WTC11 (cell line): ENCODE results near the gene CCDC170. TPM values are rescaled to one million over a fixed set of nuclear protein-coding genes. Genes with fewer than 3 reads are reported as not detected.

Source experiments
- ATAC-seq: fragments of 200-7000 bp; cut with Tn5 transposase; 2 replicates; pipeline ENCODE4 v1.10.0; 2021; ENCODE audit warnings: mild to moderate bottlenecking, moderate library complexity
- CTCF ChIA-PET: fragments of 300-600 bp; sonication (Branson Sonifier 250); formaldehyde crosslinking; loops from one replicate; lab custom pipeline; 2021; ENCODE audit warnings: antibody characterized with exemption; lab: Charles Lee
- POLR2A ChIA-PET: fragments of 350-600 bp; sonication (Branson Sonifier 250); formaldehyde crosslinking; loops from one replicate; lab custom pipeline; 2021; ENCODE audit warnings: antibody characterized with exemption; lab: Charles Lee
- DNase-seq: peaks from one replicate; pipeline ENCODE4 v3.0.0; 2021; ENCODE audit warnings: low spot score
- H3K27ac Mint-ChIP-seq: 2 replicates; pipeline ENCODE4 v1.8.0; 2021; ENCODE audit warnings: mixed read lengths
- H3K27me3 Mint-ChIP-seq: 2 replicates; pipeline ENCODE4 v1.8.0; 2021; ENCODE audit warnings: low read depth, mild to moderate bottlenecking, moderate library complexity, mixed read lengths
- H3K36me3 Mint-ChIP-seq: 2 replicates; pipeline ENCODE4 v1.8.0; 2021; ENCODE audit warnings: mixed read lengths
- H3K4me1 Mint-ChIP-seq: 2 replicates; pipeline ENCODE4 v1.8.0; 2022; ENCODE audit warnings: mixed read lengths
- H3K4me3 Mint-ChIP-seq: 2 replicates; pipeline ENCODE4 v1.8.0; 2021; ENCODE audit warnings: mild to moderate bottlenecking, moderate library complexity, mixed read lengths
- H3K9me3 Mint-ChIP-seq: 2 replicates; pipeline ENCODE4 v1.8.0; 2021; ENCODE audit warnings: mixed read lengths
- CDX4 ChIP-seq: fragments of 250-450 bp; sonication (Bioruptor Pico); IDR thresholded peaks from 2 replicates; pipeline ENCODE4 v1.9.0; 2021; ENCODE audit warnings: moderate library complexity, mild to moderate bottlenecking, inconsistent platforms, borderline replicate concordance
- ELF4 ChIP-seq: sonication (generic); formaldehyde crosslinking; IDR thresholded peaks from 2 replicates; pipeline ENCODE4 v1.8.1; 2022; ENCODE audit warnings: low read depth, mild to moderate bottlenecking, moderate library complexity, missing genetic modification reagents
- ETV6 ChIP-seq: sonication (generic); formaldehyde crosslinking; IDR thresholded peaks from 2 replicates; pipeline ENCODE4 v1.8.1; 2022; ENCODE audit warnings: mild to moderate bottlenecking, missing genetic modification reagents
- FOXP1 ChIP-seq: sonication (generic); formaldehyde crosslinking; IDR thresholded peaks from 2 replicates; pipeline ENCODE4 v1.8.0; 2022; ENCODE audit warnings: missing genetic modification reagents, mild to moderate bottlenecking, moderate library complexity, borderline replicate concordance
- GABPB1 ChIP-seq: sonication (generic); formaldehyde crosslinking; IDR thresholded peaks from 2 replicates; pipeline ENCODE4 v1.8.1; 2023; ENCODE audit warnings: mild to moderate bottlenecking, missing genetic modification reagents
- KAT7 ChIP-seq: sonication (generic); formaldehyde crosslinking; IDR thresholded peaks from 2 replicates; pipeline ENCODE4 v1.8.1; 2023; ENCODE audit warnings: missing genetic modification reagents, mild to moderate bottlenecking, borderline replicate concordance
- MXD4 ChIP-seq: fragments of 250-450 bp; sonication (Bioruptor Pico); IDR thresholded peaks from 2 replicates; pipeline ENCODE4 v1.8.0; 2021; ENCODE audit warnings: mild to moderate bottlenecking, moderate library complexity, borderline replicate concordance
- NFYB ChIP-seq: sonication (generic); formaldehyde crosslinking; conservative IDR thresholded peaks from 2 replicates; pipeline ENCODE4 v1.8.0; 2022; ENCODE audit warnings: low read depth, missing genetic modification reagents
- NR1H2 ChIP-seq: sonication (generic); formaldehyde crosslinking; IDR thresholded peaks from 2 replicates; pipeline ENCODE4 v1.9.0; 2021; ENCODE audit warnings: mild to moderate bottlenecking, moderate library complexity, missing genetic modification reagents
- SMAD4 ChIP-seq: sonication (generic); formaldehyde crosslinking; IDR thresholded peaks from 2 replicates; pipeline ENCODE4 v1.8.0; 2022; ENCODE audit warnings: mild to moderate bottlenecking, missing genetic modification reagents
- SOX15 ChIP-seq: fragments of 250-450 bp; sonication (Bioruptor Pico); IDR thresholded peaks from 2 replicates; pipeline ENCODE4 v1.9.0; 2021; ENCODE audit warnings: mild to moderate bottlenecking
- SP1 ChIP-seq: sonication (generic); formaldehyde crosslinking; conservative IDR thresholded peaks from 2 replicates; pipeline ENCODE4 v1.8.1; 2022; ENCODE audit warnings: missing genetic modification reagents
- ZBTB43 ChIP-seq: sonication (generic); formaldehyde crosslinking; IDR thresholded peaks from 2 replicates; pipeline ENCODE4 v1.8.1; 2023; ENCODE audit warnings: mild to moderate bottlenecking, missing genetic modification reagents
- ZNF281 ChIP-seq: sonication (generic); formaldehyde crosslinking; IDR thresholded peaks from 2 replicates; pipeline ENCODE4 v1.8.0; 2023; ENCODE audit warnings: mild to moderate bottlenecking, missing genetic modification reagents
- total RNA-seq: library from RNA; stranded (reverse); gene quantifications from 3 replicates; pipeline ENCODE4 v1.2.3, GENCODE V29; 2021
- TF ChIP-seq, protein P1 (sequence below): fragments of 250-450 bp; sonication (Bioruptor Pico); conservative IDR thresholded peaks from 2 replicates; pipeline ENCODE4 v1.9.0; 2021; ENCODE audit warnings: mild to moderate bottlenecking
- TF ChIP-seq, protein P2 (sequence below): fragments of 250-450 bp; sonication (Bioruptor Pico); IDR thresholded peaks from 2 replicates; pipeline ENCODE4 v1.9.0; 2021; ENCODE audit warnings: mild to moderate bottlenecking
- TF ChIP-seq, protein P3 (sequence below): sonication (generic); formaldehyde crosslinking; IDR thresholded peaks from 2 replicates; pipeline ENCODE4 v1.8.1; 2022; ENCODE audit warnings: mild to moderate bottlenecking, missing genetic modification reagents, moderate library complexity, borderline replicate concordance
- TF ChIP-seq, protein P4 (sequence below): fragments of 250-450 bp; sonication (Bioruptor Pico); IDR thresholded peaks from 2 replicates; pipeline ENCODE4 v1.9.0; 2021; ENCODE audit warnings: mild to moderate bottlenecking

CCDC170 gene
- total RNA-seq, 1 experiment from 2014 or later = 0.26 TPM

GRCh38 chr6:151634336-151634720, 140.5 kb downstream of the CCDC170 start:
- peaks cover 7% of the 10 kb centered on the region for H3K4me1 Mint-ChIP-seq
- no peak overlapping the region for H3K4me3 Mint-ChIP-seq

More at GRCh38 chr6:151634336-151634720, 140.5 kb downstream of the CCDC170 start:
- Mint-ChIP-seq H3K36me3 (no peaks in the 10 kb centered on the region), H3K27ac (no peak overlapping the region), H3K27me3 (no peaks in the 10 kb centered on the region; the same call in 1 of the 2 replicates), H3K9me3 (peaks cover 13% of the 10 kb centered on the region)
- ChIA-PET CTCF (interaction anchor here (1.8 kb wide), 1 partner anchor 14 kb away, joined by 5 read pairs; no protein-coding TSS in a partner anchor), POLR2A (no interaction called here)
- no peak for TF ChIP-seq ZBTB43 (CRISPR knock-in tag)
- TF ChIP-seq ELF4 (CRISPR knock-in tag) = no peak
- no peak for TF ChIP-seq NFYB (CRISPR knock-in tag)
- TF ChIP-seq SOX15 = no peak
- no peak for TF ChIP-seq NR1H2 (CRISPR knock-in tag)
- no peak for TF ChIP-seq ZNF281 (CRISPR knock-in tag)
- TF ChIP-seq FOXP1 (CRISPR knock-in tag) = no peak
- no peak for TF ChIP-seq SP1 (CRISPR knock-in tag)
- TF ChIP-seq, protein P1, sequence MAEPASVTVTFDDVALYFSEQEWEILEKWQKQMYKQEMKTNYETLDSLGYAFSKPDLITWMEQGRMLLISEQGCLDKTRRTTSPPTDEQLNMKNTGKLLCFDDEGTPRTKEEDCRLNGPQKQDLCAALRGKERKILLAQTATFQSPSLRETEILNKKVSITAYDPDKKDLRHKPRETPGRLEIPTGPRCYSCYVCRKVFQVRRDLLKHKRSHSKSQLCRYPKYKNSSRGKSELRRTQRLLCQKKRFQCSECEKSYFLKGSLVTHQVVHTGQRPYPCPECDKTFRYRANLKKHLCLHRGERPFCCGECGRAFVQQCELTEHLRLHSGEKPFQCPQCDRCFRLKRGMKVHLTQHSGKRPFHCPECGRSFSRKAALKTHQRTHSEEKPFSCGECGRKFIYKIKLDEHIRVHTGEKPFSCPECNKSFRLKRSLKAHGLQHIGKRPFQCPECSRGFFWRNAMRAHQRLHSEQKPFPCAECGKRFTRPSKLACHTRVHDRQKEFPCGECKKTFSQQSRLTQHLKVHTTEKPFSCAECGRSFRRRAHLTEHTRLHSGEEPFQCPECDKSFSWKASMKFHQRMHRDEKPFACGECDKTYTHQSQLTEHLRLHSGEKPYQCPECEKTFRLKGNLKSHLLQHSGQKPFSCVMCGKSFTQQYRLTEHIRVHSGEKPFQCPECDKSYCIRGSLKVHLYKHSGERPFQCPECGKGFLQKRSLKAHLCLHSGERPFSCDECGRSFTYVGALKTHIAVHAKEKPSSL (CRISPR knock-in tag) = no peak
- no peak for TF ChIP-seq CDX4 (CRISPR knock-in tag)
- no peak for TF ChIP-seq SMAD4 (CRISPR knock-in tag)
- TF ChIP-seq, protein P2, sequence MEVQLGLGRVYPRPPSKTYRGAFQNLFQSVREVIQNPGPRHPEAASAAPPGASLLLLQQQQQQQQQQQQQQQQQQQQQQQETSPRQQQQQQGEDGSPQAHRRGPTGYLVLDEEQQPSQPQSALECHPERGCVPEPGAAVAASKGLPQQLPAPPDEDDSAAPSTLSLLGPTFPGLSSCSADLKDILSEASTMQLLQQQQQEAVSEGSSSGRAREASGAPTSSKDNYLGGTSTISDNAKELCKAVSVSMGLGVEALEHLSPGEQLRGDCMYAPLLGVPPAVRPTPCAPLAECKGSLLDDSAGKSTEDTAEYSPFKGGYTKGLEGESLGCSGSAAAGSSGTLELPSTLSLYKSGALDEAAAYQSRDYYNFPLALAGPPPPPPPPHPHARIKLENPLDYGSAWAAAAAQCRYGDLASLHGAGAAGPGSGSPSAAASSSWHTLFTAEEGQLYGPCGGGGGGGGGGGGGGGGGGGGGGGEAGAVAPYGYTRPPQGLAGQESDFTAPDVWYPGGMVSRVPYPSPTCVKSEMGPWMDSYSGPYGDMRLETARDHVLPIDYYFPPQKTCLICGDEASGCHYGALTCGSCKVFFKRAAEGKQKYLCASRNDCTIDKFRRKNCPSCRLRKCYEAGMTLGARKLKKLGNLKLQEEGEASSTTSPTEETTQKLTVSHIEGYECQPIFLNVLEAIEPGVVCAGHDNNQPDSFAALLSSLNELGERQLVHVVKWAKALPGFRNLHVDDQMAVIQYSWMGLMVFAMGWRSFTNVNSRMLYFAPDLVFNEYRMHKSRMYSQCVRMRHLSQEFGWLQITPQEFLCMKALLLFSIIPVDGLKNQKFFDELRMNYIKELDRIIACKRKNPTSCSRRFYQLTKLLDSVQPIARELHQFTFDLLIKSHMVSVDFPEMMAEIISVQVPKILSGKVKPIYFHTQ = no peak
- TF ChIP-seq, protein P3, sequence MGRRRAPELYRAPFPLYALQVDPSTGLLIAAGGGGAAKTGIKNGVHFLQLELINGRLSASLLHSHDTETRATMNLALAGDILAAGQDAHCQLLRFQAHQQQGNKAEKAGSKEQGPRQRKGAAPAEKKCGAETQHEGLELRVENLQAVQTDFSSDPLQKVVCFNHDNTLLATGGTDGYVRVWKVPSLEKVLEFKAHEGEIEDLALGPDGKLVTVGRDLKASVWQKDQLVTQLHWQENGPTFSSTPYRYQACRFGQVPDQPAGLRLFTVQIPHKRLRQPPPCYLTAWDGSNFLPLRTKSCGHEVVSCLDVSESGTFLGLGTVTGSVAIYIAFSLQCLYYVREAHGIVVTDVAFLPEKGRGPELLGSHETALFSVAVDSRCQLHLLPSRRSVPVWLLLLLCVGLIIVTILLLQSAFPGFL (CRISPR knock-in tag) = no peak
- TF ChIP-seq, protein P4, sequence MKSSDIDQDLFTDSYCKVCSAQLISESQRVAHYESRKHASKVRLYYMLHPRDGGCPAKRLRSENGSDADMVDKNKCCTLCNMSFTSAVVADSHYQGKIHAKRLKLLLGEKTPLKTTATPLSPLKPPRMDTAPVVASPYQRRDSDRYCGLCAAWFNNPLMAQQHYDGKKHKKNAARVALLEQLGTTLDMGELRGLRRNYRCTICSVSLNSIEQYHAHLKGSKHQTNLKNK = no peak
- no peak for TF ChIP-seq MXD4 (CRISPR knock-in tag)
- TF ChIP-seq ETV6 (CRISPR knock-in tag) = no peak
- TF ChIP-seq GABPB1 (CRISPR knock-in tag) = no peak
- TF ChIP-seq KAT7 (CRISPR knock-in tag) = no peak
- no peak for DNase-seq
- no peak for ATAC-seq
